Activated CD4-positive, alpha-beta memory T cell treated with anti-CD3 and anti-CD28 coated beads for 36 hours (primary cell): Measurements from ENCODE around the gene PSD4. TPM values are rescaled to one million over a fixed set of nuclear protein-coding genes. Genes with fewer than 3 reads are reported as not detected.

ENCODE experiments used
- CTCF ChIA-PET: fragments of 350-600 bp; sonication (Branson Sonifier 250); formaldehyde crosslinking; loops from one replicate; lab custom pipeline; 2021; ENCODE audit warnings: antibody characterized with exemption, inconsistent platforms; lab: Charles Lee
- POLR2A ChIA-PET: fragments of 350-600 bp; sonication (Branson Sonifier 250); formaldehyde crosslinking; loops from one replicate; lab custom pipeline; 2021; ENCODE audit warnings: antibody characterized with exemption; lab: Charles Lee
- DNase-seq: peaks from one replicate; pipeline ENCODE4 v3.0.0-alpha.2; 2020
- H3K27ac Mint-ChIP-seq: one replicate; pipeline ENCODE4 v1.8.0; 2021; ENCODE audit warnings: mixed read lengths
- H3K27me3 Mint-ChIP-seq: one replicate; pipeline ENCODE4 v1.8.0; 2021; ENCODE audit warnings: mixed read lengths
- H3K36me3 Mint-ChIP-seq: one replicate; pipeline ENCODE4 v1.8.0; 2021; ENCODE audit warnings: mixed read lengths
- H3K4me1 Mint-ChIP-seq: one replicate; pipeline ENCODE4 v1.8.0; 2021; ENCODE audit warnings: low read depth, mixed read lengths
- H3K4me3 Mint-ChIP-seq: one replicate; pipeline ENCODE4 v1.8.0; 2021; ENCODE audit warnings: mild to moderate bottlenecking, mixed read lengths
- H3K9me3 Mint-ChIP-seq: one replicate; pipeline ENCODE4 v1.8.0; 2021; ENCODE audit warnings: mixed read lengths
- intact Hi-C: fragments of 100-400 bp; cut with micrococcal nuclease; formaldehyde crosslinking; loops from one replicate; pipeline ENCODE4 v1.15.1; 2023
- total RNA-seq, 2 experiments: library from RNA; stranded (reverse); gene quantifications; one replicate each; pipeline ENCODE4 v1.2.3, GENCODE V29; 2021

Gene PSD4
- total RNA-seq, 2 experiments from 2014 or later, result 156 to 170 TPM

DNA sequence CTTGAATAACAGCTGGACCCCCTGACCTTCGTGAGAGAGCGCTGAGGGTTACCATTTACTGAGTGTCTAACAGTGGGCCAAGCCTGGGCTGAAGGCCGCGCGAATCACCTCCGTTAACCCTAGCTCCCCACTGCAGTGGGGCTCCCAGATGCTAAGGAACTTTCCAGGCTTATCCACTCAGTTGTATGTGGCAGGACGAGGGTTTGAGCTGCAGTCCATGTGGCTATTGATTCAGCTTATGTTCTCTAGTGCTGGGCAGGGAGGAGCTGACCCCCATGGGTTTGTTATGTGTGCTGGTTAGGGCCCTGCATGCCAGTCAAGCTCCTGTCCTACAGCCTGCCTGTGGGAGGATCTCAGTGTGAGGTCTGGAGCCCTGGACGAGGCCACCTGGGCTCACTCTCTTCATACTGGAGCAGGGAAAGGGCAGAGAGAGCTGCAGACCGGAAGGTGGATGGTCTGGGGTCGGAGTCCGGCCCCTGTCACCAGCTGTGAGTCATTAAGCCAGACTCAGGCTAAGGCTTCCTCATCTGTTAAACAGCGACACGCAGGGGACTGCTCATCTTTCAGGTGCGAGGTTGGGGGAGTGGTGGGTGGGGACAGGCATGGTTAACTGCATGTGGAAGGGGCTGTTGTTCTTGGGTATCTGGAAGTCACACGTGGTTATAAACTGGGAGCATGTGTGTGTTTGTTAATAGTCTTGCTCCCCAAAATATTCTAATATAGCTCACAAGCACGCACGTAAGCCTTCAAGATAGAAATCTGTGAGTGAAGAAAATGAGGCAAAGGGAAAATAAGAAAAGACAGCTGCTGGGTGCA lies 6.6 kb downstream of the PSD4 start:
- peaks cover 90% of the 10 kb centered on the region for H3K4me1 Mint-ChIP-seq

DNA sequence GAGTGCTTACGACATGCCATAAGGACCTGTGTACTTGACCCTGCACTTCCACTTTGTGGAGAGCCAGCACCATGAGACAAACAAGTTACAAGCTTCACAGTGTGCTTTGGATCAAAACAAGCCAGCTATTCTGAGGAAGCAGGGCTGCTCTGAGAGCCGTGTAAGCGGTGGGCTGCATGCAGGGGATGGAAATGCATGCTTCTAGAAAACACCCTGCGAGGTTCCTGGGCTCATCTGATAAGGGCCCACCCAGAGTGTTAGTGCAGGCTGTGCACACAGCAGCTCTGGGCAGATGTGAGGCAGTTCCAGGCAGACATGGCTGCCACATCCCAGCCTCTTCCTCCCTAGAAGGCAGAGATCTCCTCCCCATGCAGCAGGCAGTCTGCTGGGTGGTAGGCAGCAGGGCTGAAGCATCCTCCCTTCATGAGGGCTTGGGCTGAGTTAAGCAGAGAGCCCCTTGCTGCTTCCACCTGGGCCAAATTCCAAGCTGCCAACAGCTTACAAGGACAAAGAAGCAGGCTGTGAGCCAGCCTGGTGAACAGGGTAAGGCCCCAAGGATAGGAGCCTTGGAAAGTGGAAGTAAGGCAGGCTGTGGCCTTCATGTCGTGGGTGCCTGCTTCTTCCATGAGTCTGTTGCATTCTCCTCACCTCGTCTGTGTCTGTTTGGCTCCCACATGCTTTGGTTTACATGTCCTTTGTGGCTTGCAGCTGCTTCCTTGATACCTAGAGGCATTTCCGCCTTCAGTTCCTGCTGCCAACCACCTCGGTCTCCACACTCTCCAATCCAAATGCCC lies 7.7 kb downstream of the PSD4 start:
- intact Hi-C loops, result no loop called here
- DNase-seq, result no peak
- peaks cover 64% of the 10 kb centered on the region for H3K36me3 Mint-ChIP-seq

More for the DNA sequence above, 6.6 kb downstream of the PSD4 start:
- peak; percentile 38 for DNase-seq
- Mint-ChIP-seq H3K9me3 (no peaks in the 10 kb centered on the region), H3K27me3 (no peaks in the 10 kb centered on the region), H3K27ac (peak overlapping the region; percentile 81), H3K36me3 (peaks cover 64% of the 10 kb centered on the region), H3K4me3 (peak overlapping the region; percentile 29)
- intact Hi-C loops, result no loop called here
- ChIA-PET CTCF (interaction anchor here (1.1 to 5.2 kb wide), 6 partner anchors 18 to 100 kb away, joined by 4 to 56 read pairs (median 11); no protein-coding TSS in a partner anchor), POLR2A (interaction anchor here (0.5 to 1.7 kb wide), 4 partner anchors 18 to 100 kb away, joined by 3 to 7 read pairs (median 5); no protein-coding TSS in a partner anchor)

DNA sequence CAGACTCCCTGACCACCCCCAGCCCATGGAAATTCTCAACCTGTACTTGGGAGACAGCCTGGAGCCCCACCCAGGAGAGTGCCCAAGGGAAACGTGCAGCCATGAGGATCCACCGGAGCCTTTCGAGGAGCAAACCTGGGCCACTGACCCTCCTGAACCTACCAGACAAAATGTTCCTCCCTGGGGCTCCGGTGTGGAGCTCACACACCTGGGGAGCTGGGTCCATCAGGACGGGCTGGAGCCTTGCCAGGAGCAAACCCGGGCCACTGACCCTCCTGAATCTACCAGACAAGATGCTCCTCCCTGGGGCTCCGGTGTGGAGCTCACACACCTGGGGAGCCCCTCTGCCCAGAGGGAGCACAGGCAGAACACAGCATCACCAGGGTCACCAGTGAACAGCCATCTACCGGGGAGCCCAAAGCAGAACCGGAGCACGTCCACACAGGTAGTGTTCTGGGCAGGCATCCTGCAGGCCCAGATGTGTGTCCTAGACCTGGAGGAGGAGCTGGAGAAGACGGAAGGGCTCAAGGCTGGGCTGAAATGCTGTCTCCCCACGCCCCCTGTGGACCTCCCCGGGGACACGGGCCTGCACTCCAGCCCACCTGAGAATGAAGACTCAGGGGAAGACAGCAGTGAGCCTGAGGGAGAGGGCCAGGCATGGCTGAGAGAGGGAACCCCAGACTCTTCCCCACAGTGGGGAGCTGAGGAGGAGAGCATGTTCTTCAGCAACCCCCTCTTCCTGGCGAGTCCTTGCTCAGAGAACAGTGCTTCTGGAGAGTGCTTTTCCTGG lies 8.9 kb downstream of the PSD4 start:
- H3K36me3 Mint-ChIP-seq, result peaks cover 59% of the 10 kb centered on the region

More for the DNA sequence above, 7.7 kb downstream of the PSD4 start:
- H3K27ac Mint-ChIP-seq, result peak overlapping the region; percentile 55
- no peaks in the 10 kb centered on the region for H3K27me3 Mint-ChIP-seq
- no peak overlapping the region for H3K4me3 Mint-ChIP-seq
- ChIA-PET POLR2A (interaction anchor here (1.5 to 1.7 kb wide), 4 partner anchors 13 to 101 kb away, joined by 3 to 7 read pairs (median 5); no protein-coding TSS in a partner anchor), CTCF (interaction anchor here (0.7 to 5.2 kb wide), 5 partner anchors 17 to 177 kb away, joined by 3 to 56 read pairs (median 17); no protein-coding TSS in a partner anchor)
- H3K4me1 Mint-ChIP-seq, result peaks cover 95% of the 10 kb centered on the region
- no peaks in the 10 kb centered on the region for H3K9me3 Mint-ChIP-seq

DNA sequence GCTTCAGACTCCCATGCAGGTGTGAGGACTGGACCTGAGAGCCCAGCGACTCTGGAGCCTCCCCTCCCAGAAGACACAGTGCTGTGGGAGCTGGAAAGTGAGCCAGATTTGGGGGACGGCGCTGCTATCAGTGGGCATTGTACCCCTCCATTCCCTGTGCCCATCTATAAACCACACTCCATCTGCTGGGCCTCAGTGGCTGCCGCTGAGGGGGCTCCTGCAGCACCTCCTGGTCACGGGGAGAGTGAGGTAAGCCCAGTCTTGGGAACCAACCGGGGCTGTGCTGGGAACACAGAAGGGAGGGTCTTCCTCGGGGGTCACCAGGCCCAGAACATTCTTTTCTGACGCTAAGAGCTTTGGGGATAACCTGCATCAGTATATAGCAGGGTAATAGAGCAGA lies 9.5 kb downstream of the PSD4 start:
- intact Hi-C loops, result no loop called here
- no peak for DNase-seq
- H3K36me3 Mint-ChIP-seq, result peaks cover 59% of the 10 kb centered on the region
- H3K9me3 Mint-ChIP-seq, result no peaks in the 10 kb centered on the region
- H3K27ac Mint-ChIP-seq, result no peak overlapping the region
- no peak overlapping the region for H3K4me3 Mint-ChIP-seq
- H3K27me3 Mint-ChIP-seq, result no peaks in the 10 kb centered on the region
- CTCF ChIA-PET, result interaction anchor here (1.2 to 5.2 kb wide), 5 partner anchors 8 to 187 kb away, joined by 3 to 56 read pairs (median 6); no protein-coding TSS in a partner anchor
- peaks cover 90% of the 10 kb centered on the region for H3K4me1 Mint-ChIP-seq
- POLR2A ChIA-PET, result interaction anchor here (0.8 to 1.8 kb wide), 2 partner anchors 9 to 18 kb away, joined by 3 to 10 read pairs; partner anchors contain the start of gene PSD4

More for the DNA sequence above, 8.9 kb downstream of the PSD4 start:
- POLR2A ChIA-PET, result interaction anchor here (1.5 to 1.8 kb wide), 2 partner anchors 8 to 11 kb away, joined by 3 to 10 read pairs; partner anchors contain the start of gene PSD4
- Mint-ChIP-seq H3K27me3 (no peaks in the 10 kb centered on the region), H3K27ac (no peak overlapping the region), H3K4me1 (peaks cover 91% of the 10 kb centered on the region), H3K9me3 (no peaks in the 10 kb centered on the region), H3K4me3 (no peak overlapping the region)
- intact Hi-C loops, result no loop called here
- CTCF ChIA-PET, result interaction anchor here (1.2 to 5.2 kb wide), 6 partner anchors 8 to 103 kb away, joined by 3 to 56 read pairs (median 12); no protein-coding TSS in a partner anchor
- no peak for DNase-seq

DNA sequence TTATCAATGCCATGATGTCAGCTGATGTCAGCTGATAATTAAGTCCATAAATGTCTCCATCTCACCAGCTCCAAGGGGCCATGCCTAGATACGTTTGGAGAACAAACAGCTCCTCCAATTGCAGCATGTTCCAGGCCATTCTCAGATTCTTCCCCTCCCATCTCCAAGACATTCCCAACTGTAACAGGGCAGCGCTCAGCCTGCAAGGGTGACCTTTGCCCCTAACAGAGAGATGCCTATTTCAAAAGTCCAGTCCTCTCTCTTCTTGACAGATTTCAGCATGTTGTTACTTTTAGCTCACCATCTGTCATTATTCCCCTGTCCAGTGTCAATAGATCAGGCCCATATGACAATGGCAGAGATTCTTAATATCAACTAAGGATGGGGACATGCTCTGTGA lies 9.9 kb downstream of the PSD4 start:
- Mint-ChIP-seq H3K4me1 (peaks cover 86% of the 10 kb centered on the region), H3K9me3 (no peaks in the 10 kb centered on the region), H3K36me3 (peaks cover 55% of the 10 kb centered on the region), H3K27me3 (no peaks in the 10 kb centered on the region), H3K4me3 (no peak overlapping the region), H3K27ac (no peak overlapping the region)
- intact Hi-C loops, result no loop called here
- CTCF ChIA-PET, result interaction anchor here (1.2 to 5.2 kb wide), 5 partner anchors 9 to 187 kb away, joined by 3 to 56 read pairs (median 6); no protein-coding TSS in a partner anchor
- no peak for DNase-seq
- POLR2A ChIA-PET, result interaction anchor here (0.8 to 1.8 kb wide), 2 partner anchors 9 to 17 kb away, joined by 3 to 10 read pairs; partner anchors contain the start of gene PSD4

DNA sequence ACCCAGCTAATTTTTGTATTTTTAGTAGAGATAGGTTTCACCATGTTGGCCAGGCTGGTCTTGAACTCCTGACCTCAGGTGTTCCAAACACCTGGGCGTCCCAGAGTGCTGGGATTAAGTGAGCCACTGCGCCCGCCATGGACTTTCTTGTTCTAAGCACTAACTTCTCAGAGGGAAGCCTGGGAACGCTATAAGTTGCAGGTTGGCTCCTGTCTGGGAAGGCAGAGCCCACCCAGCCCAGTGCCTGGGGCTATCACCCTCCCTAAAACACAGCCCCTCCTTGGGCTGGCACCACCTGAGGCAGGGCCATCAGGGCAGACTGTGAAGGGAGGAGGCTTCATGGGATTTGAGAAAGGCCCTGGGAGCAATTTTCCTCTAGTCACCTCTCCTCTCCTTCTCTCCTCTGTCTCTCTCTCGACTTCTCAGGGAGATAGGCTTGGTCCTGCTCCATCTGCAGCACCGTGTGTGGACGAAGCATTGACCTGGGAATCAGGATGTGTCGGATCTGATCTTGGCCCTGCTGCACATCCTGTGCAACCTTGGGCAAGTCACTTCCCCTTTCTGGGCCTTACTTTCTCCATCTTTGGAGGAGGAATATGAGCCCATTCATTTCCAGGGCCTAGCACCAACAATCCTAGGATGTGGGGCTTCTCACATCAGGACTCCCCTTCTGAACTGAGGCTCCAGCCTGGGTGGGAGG lies 10.9 kb downstream of the PSD4 start:
- no peak for DNase-seq
- CTCF ChIA-PET, result interaction anchor here (1.4 to 5.2 kb wide), 3 partner anchors 10 to 186 kb away, joined by 3 to 56 read pairs (median 6); no protein-coding TSS in a partner anchor
- Mint-ChIP-seq H3K4me3 (no peak overlapping the region), H3K9me3 (no peaks in the 10 kb centered on the region), H3K36me3 (peaks cover 57% of the 10 kb centered on the region), H3K27ac (peak overlapping the region; percentile 25), H3K4me1 (peaks cover 83% of the 10 kb centered on the region), H3K27me3 (no peaks in the 10 kb centered on the region)
- POLR2A ChIA-PET, result interaction anchor here (1.8 kb wide), 1 partner anchor 10 kb away, joined by 10 read pairs; the partner anchor contains the start of gene PSD4
- intact Hi-C loops, result no loop called here

DNA sequence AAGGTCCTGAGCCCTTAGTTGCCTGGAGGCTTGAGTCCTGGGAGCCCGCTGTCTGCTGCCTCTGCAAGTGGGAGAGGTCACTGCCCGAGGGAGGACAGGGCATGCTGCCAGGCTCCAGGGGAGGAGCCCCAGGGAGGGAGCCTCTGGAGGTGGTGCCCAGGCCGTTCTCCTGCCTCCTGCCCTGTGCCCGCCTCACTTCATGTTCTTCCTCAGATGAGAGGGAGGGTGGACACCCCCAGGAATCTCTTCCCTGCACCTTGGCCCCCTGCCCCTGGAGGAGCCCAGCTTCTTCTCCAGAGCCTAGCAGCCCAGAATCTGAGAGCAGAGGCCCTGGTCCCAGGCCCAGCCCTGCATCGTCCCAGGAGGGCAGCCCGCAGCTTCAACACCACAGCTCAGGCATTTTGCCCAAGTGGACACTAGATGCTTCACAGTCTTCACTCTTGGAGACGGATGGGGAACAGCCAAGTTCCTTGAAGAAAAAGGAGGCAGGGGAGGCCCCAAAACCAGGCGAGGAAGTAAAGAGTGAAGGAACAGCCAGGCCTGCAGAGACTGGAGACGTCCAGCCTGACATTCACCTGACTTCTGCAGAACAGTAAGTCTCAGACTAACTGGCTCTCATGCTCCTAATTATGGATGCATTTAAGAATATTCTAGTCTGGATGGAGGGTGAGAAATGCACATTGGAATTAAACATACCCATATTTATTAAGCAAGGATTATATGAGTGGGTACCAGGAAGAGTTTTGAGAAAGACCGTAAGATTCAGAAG lies 12.1 kb downstream of the PSD4 start:
- CTCF ChIA-PET, result no interaction called here
- Mint-ChIP-seq H3K4me1 (peaks cover 78% of the 10 kb centered on the region), H3K36me3 (peaks cover 55% of the 10 kb centered on the region), H3K9me3 (no peaks in the 10 kb centered on the region), H3K27ac (peak overlapping the region; percentile 16), H3K4me3 (no peak overlapping the region), H3K27me3 (no peaks in the 10 kb centered on the region)
- DNase-seq, result no peak
- POLR2A ChIA-PET, result no interaction called here
- intact Hi-C loops, result no loop called here

DNA sequence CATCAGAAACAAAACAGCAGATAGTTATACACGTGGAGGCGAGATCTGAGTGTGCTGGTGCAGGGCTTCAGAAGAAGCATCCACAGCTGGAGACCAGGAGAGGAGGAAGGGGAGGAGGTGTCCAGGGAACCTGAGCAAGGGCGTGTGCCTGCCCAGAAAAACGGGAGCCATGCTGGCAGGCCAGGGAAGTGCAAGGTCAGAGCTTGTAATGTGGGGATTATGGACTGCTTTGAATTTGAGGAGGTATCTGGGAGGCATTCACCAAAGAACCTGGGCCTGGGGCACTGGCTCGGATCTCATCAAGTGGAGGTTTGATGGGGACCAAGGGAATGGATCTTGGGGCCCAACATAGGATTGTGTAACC lies 12.6 kb downstream of the PSD4 start:
- no peak for DNase-seq
- peaks cover 55% of the 10 kb centered on the region for H3K36me3 Mint-ChIP-seq
- H3K27me3 Mint-ChIP-seq, result no peaks in the 10 kb centered on the region
- ChIA-PET CTCF (interaction anchor here (5.1 kb wide), 1 partner anchor 13 kb away, joined by 15 read pairs; no protein-coding TSS in a partner anchor), POLR2A (no interaction called here)
- H3K27ac Mint-ChIP-seq, result no peak overlapping the region
- no peak overlapping the region for H3K4me3 Mint-ChIP-seq
- H3K4me1 Mint-ChIP-seq, result peaks cover 72% of the 10 kb centered on the region
- intact Hi-C loops, result no loop called here
- no peaks in the 10 kb centered on the region for H3K9me3 Mint-ChIP-seq

DNA sequence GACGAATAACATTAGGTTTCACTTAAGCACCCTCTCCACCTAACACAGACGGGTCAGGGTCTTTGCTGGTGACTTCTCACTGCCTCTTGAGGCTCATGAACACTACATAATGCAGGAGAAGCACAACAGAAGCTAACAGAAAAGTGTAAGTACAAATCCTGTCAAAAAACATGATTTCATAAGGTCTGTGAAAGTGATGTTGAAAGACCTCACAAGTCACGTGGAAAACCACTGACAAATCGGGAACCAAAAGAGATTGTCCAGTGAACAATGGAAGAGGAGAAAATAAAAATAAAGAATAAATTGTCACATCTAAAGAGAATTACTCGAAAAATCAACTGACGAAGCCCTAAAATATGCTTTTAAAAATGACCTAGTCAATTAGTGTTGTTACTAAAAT lies 14.0 kb downstream of the PSD4 start:
- CTCF ChIA-PET, result interaction anchor here (1.7 to 5.1 kb wide), 2 partner anchors 11 to 50 kb away, joined by 8 to 15 read pairs; no protein-coding TSS in a partner anchor
- POLR2A ChIA-PET, result no interaction called here

DNA sequence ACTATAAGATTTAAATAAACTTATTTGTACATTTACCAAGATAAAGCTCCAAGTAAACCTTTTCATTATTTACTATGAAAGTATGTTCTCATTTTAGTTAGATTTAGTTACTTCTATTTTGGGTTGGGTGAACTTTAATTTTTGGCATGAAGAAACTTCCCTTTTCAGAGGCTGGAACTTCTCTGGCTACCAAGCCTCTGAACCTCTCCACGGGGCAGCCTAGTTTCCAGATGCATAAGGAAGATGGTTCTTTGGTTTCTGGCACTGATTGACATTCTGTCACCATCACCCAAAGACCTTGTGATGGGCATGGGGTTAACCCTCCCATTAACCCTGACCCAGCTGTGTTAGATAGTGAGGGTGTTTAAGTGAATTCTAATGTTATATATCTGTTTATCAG lies 17.1 kb downstream of the PSD4 start:
- no peak for DNase-seq
- Mint-ChIP-seq H3K36me3 (peaks cover 55% of the 10 kb centered on the region), H3K27ac (no peak overlapping the region), H3K9me3 (no peaks in the 10 kb centered on the region), H3K4me1 (peaks cover 45% of the 10 kb centered on the region), H3K4me3 (no peak overlapping the region), H3K27me3 (no peaks in the 10 kb centered on the region)
- ChIA-PET POLR2A (interaction anchor here (0.7 kb wide), 1 partner anchor 481 kb away, joined by 5 read pairs; no protein-coding TSS in a partner anchor), CTCF (interaction anchor here (0.8 to 5.1 kb wide), 6 partner anchors 8 to 111 kb away, joined by 3 to 15 read pairs (median 6); partner anchors contain the start of gene PSD4)
- intact Hi-C loops, result no loop called here

More for the DNA sequence above, 14.0 kb downstream of the PSD4 start:
- Mint-ChIP-seq H3K4me3 (no peak overlapping the region), H3K27ac (peak overlapping the region; percentile 42), H3K27me3 (no peaks in the 10 kb centered on the region), H3K9me3 (no peaks in the 10 kb centered on the region), H3K4me1 (peaks cover 58% of the 10 kb centered on the region), H3K36me3 (peaks cover 48% of the 10 kb centered on the region)
- DNase-seq, result no peak
- intact Hi-C loops, result no loop called here
